Adrenal gland (tissue), 5 donors: ENCODE measurements around the gene SMNDC1.

ENCODE experiments used
- POLR2A ChIP-seq, 2 donors: fragments of 450-650 bp; IDR thresholded peaks; one replicate each; pipeline ENCODE4 v1.6.1; 2017; ENCODE audit warnings: antibody characterized with exemption in 2 of 2, mild to moderate bottlenecking in 2 of 2, moderate library complexity in 1 of 2
- TF ChIP-seq, protein P1 (sequence below), 6 experiments: fragments of 450-650 bp in 4 of 6; fragments of 200-600 bp in 2 of 6; sonication (generic) in 1 of 6; IDR thresholded peaks; 1 replicate in 5 of 6; 2 replicates in 1 of 6; pipeline versions ENCODE4 v1.5.1 to v1.8.0; 2016 to 2021; ENCODE audit warnings: antibody characterized with exemption in 6 of 6, mild to moderate bottlenecking in 2 of 6, moderate library complexity in 1 of 6
- donor health status: DM: no; HTN: no; CAD: no.

DNA sequence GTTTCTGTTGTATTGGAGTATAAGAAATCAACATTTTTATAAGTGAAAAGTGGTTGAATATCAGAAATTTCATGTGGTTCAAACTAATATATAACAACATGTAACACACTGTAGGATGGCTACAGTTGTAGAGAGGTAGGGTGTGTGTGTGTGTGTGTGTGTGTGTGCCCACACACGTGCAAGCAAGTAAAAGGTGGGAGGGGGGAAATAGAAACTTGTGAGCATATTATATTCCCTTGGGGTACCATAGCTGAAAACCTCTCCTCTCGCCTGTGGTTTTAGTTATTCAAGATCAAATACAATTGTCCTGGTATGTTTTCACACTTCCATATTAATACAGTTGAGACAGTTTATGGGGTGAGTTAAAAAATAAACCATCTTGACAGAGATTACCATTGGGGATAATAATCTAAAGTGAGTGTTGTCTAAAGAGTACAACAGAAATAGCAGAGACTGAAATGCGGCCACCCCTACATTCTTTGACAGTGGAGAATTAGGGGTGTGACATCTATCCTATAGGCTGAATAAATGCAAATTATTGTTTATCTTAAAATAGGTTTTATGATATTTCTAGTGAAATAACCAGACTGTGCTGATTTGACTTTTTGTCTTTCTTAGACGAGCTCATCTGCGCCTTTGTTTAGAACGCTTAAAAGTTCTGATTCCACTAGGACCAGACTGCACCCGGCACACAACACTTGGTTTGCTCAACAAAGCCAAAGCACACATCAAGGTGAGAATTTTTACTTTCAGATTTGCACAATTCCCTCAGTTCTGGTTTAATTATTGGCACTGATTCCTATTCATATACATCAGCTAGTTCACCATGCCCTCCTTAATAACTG, 25.9 kb downstream of the SMNDC1 start:
- TF ChIP-seq, protein P1, sequence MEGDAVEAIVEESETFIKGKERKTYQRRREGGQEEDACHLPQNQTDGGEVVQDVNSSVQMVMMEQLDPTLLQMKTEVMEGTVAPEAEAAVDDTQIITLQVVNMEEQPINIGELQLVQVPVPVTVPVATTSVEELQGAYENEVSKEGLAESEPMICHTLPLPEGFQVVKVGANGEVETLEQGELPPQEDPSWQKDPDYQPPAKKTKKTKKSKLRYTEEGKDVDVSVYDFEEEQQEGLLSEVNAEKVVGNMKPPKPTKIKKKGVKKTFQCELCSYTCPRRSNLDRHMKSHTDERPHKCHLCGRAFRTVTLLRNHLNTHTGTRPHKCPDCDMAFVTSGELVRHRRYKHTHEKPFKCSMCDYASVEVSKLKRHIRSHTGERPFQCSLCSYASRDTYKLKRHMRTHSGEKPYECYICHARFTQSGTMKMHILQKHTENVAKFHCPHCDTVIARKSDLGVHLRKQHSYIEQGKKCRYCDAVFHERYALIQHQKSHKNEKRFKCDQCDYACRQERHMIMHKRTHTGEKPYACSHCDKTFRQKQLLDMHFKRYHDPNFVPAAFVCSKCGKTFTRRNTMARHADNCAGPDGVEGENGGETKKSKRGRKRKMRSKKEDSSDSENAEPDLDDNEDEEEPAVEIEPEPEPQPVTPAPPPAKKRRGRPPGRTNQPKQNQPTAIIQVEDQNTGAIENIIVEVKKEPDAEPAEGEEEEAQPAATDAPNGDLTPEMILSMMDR (IDR thresholded peaks at IDR 0.05): no peak
- TF ChIP-seq POLR2A (IDR thresholded peaks at IDR 0.05): no peak
